Suprapubic skin (tissue), 4 donors: ENCODE data around the gene FNBP1.

ENCODE experiments used
- POLR2A ChIP-seq, 2 donors: fragments of 450-650 bp; IDR thresholded peaks; one replicate each; pipeline ENCODE4 v1.6.1; 2017; ENCODE audit warnings: antibody characterized with exemption in 2 of 2, mild to moderate bottlenecking in 2 of 2, moderate library complexity in 2 of 2
- POLR2AphosphoS5 ChIP-seq, 3 donors: sonication (generic); formaldehyde crosslinking; IDR thresholded peaks; one replicate each; pipeline ENCODE4 v1.6.1; 2017; ENCODE audit warnings: antibody characterized with exemption in 3 of 3
- TF ChIP-seq, protein P1 (sequence below), 2 donors: fragments of 200-600 bp in 1 of 2; fragments of 450-650 bp in 1 of 2; sonication (generic) in 1 of 2; IDR thresholded peaks; one replicate each; pipeline ENCODE4 v1.5.1; 2016 to 2019; ENCODE audit warnings: antibody characterized with exemption in 2 of 2, mild to moderate bottlenecking in 1 of 2, moderate library complexity in 1 of 2

DNA sequence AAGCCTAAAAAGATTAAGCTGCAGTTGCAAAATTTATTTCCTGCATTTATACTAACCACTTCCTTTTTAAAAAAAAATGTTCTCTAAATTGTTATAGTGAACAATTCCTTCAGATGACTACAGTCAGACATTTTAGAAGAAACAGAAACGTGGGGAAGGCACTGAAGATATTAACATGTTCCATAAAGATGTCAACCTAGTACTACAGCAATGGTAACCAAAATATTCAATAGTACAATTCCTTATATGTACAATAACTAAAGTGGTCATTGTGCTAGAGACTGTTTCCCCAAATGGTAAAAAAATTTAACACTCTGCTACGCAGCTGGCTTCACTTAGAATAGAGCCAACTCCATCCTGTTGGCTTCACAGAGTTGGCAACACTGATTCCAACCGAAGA lies 97.7 kb downstream of the FNBP1 start:
- TF ChIP-seq, protein P1, sequence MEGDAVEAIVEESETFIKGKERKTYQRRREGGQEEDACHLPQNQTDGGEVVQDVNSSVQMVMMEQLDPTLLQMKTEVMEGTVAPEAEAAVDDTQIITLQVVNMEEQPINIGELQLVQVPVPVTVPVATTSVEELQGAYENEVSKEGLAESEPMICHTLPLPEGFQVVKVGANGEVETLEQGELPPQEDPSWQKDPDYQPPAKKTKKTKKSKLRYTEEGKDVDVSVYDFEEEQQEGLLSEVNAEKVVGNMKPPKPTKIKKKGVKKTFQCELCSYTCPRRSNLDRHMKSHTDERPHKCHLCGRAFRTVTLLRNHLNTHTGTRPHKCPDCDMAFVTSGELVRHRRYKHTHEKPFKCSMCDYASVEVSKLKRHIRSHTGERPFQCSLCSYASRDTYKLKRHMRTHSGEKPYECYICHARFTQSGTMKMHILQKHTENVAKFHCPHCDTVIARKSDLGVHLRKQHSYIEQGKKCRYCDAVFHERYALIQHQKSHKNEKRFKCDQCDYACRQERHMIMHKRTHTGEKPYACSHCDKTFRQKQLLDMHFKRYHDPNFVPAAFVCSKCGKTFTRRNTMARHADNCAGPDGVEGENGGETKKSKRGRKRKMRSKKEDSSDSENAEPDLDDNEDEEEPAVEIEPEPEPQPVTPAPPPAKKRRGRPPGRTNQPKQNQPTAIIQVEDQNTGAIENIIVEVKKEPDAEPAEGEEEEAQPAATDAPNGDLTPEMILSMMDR (IDR thresholded peaks at IDR 0.05) = no peak
- no peak for TF ChIP-seq POLR2A (IDR thresholded peaks at IDR 0.05)
- TF ChIP-seq POLR2AphosphoS5 (IDR thresholded peaks at IDR 0.05) = no peak
